ENCODE results near the gene LMNA. TPM values are rescaled to one million over a fixed set of nuclear protein-coding genes. Genes with fewer than 3 reads are reported as not detected.
"Not testable (repeated sequence)": the region's sequence is repeated elsewhere in the genome, so short reads cannot be mapped to it uniquely, and the experiment has no call there.

Gene LMNA
- total RNA-seq, 1 donor from 2014 or later: 638 TPM

GRCh38 chr1:156124557-156125483 lies 10.3 kb downstream of the LMNA start:
- no peak for FAIRE-seq
- Histone ChIP-seq H3K36me3 (ENCODE audit: control insufficient read depth, insufficient read depth, low read length) (peaks cover 4% of the 10 kb centered on the region), H3K4me3 (ENCODE audit: low read depth, low read length) (no peak overlapping the region), H3K27me3 (ENCODE audit: control insufficient read depth, insufficient read depth, low read length) (no peaks in the 10 kb centered on the region)
- DNase-seq (ENCODE audit: low read depth): peak; percentile 72
- TF ChIP-seq CTCF (IDR thresholded peaks at IDR 0.05; ENCODE audit: insufficient read depth, low read length, severe bottlenecking): no peak

GRCh38 chr1:156125544-156125943 lies 11.0 kb downstream of the LMNA start:
- DNase-seq (ENCODE audit: low read depth); FAIRE-seq; H3K27me3 ChIP-seq (ENCODE audit: control insufficient read depth, insufficient read depth, low read length); H3K4me3 ChIP-seq (ENCODE audit: low read depth, low read length); H3K36me3 ChIP-seq (ENCODE audit: control insufficient read depth, insufficient read depth, low read length): not testable (repeated sequence)

- Histone ChIP-seq H3K36me3 (ENCODE audit: control insufficient read depth, insufficient read depth, low read length) (peaks cover 4% of the 10 kb centered on the region), H3K4me3 (ENCODE audit: low read depth, low read length) (no peak overlapping the region), H3K27me3 (ENCODE audit: control insufficient read depth, insufficient read depth, low read length) (no peaks in the 10 kb centered on the region)
- FAIRE-seq (no peak), DNase-seq (ENCODE audit: low read depth) (peak; percentile 93)
- TF ChIP-seq CTCF (IDR thresholded peaks at IDR 0.05; ENCODE audit: insufficient read depth, low read length, severe bottlenecking): peak; percentile 44
These were observed 11.6 kb downstream of the LMNA start for GRCh38 chr1:156126043-156126629.

GRCh38 chr1:156126630-156127534 lies 12.4 kb downstream of the LMNA start:
- no peaks in the 10 kb centered on the region for H3K27me3 ChIP-seq (ENCODE audit: control insufficient read depth, insufficient read depth, low read length)
- FAIRE-seq (no peak), DNase-seq (ENCODE audit: low read depth) (peak; percentile 69)
- H3K36me3 ChIP-seq (ENCODE audit: control insufficient read depth, insufficient read depth, low read length): peaks cover 7% of the 10 kb centered on the region
- no peak overlapping the region for H3K4me3 ChIP-seq (ENCODE audit: low read depth, low read length)
- TF ChIP-seq CTCF (IDR thresholded peaks at IDR 0.05; ENCODE audit: insufficient read depth, low read length, severe bottlenecking): no peak

GRCh38 chr1:156128308-156128653 lies 13.8 kb downstream of the LMNA start:
- H3K36me3 ChIP-seq (ENCODE audit: control insufficient read depth, insufficient read depth, low read length): peaks cover 13% of the 10 kb centered on the region
- TF ChIP-seq CTCF (IDR thresholded peaks at IDR 0.05; ENCODE audit: insufficient read depth, low read length, severe bottlenecking): no peak
- no peak for FAIRE-seq
- H3K27me3 ChIP-seq (ENCODE audit: control insufficient read depth, insufficient read depth, low read length): no peaks in the 10 kb centered on the region
- no peak for DNase-seq (ENCODE audit: low read depth)
- H3K4me3 ChIP-seq (ENCODE audit: low read depth, low read length): no peak overlapping the region

All from bronchial epithelial cell (primary cell).